Transverse colon (tissue), 4 donors: Measurements from ENCODE around the gene CCDC178. TPM values are rescaled to one million over a fixed set of nuclear protein-coding genes. Genes with fewer than 3 reads are reported as not detected.

ENCODE experiments used
- DNase-seq: peaks from one replicate; pipeline ENCODE4 v3.0.0-alpha.2; 2019
- H3K27ac ChIP-seq, 4 donors: fragments of 200-600 bp; sonication (generic); 2 replicates each; pipeline ENCODE4 v1.5.1; 2016 to 2018; ENCODE audit warnings: inconsistent platforms in 4 of 4
- H3K27me3 ChIP-seq: fragments of 200-600 bp; sonication (generic); 2 replicates; pipeline ENCODE4 v1.5.1; 2017; ENCODE audit warnings: inconsistent platforms
- H3K36me3 ChIP-seq, 4 donors: fragments of 200-600 bp; sonication (generic); 2 replicates each; pipeline ENCODE4 v1.5.1; 2017 to 2019; ENCODE audit warnings: inconsistent platforms in 4 of 4
- H3K4me1 ChIP-seq, 4 donors: fragments of 200-600 bp; sonication (generic); 2 replicates each; pipeline ENCODE4 v1.5.1; 2017 to 2020; ENCODE audit warnings: inconsistent platforms in 4 of 4
- H3K4me3 ChIP-seq, 4 donors: fragments of 200-600 bp; sonication (generic); 1 replicate in 1 of 4; 2 replicates in 3 of 4; pipeline versions ENCODE4 v1.5.1 to v1.6.1; 2017 to 2019; ENCODE audit warnings: inconsistent platforms in 4 of 4
- H3K9me3 ChIP-seq, 2 donors: fragments of 200-600 bp; sonication (generic); 2 replicates each; pipeline ENCODE4 v1.5.1; 2017 to 2019; ENCODE audit warnings: inconsistent platforms in 2 of 2
- CTCF ChIP-seq, 5 experiments: fragments of 200-600 bp in 3 of 5; fragments of 450-650 bp in 2 of 5; sonication (generic) in 3 of 5; IDR thresholded peaks; 1 replicate in 2 of 5; 2 replicates in 3 of 5; pipeline ENCODE4 v1.5.1; 2016 to 2017; ENCODE audit warnings: antibody characterized with exemption in 5 of 5, inconsistent platforms in 3 of 5, mild to moderate bottlenecking in 2 of 5, moderate library complexity in 1 of 5
- EP300 ChIP-seq: sonication (generic); formaldehyde crosslinking; IDR thresholded peaks from one replicate; pipeline ENCODE4 v1.6.1; 2017; ENCODE audit warnings: antibody characterized with exemption, low read depth
- POLR2A ChIP-seq: fragments of 450-650 bp; IDR thresholded peaks from one replicate; pipeline ENCODE4 v1.6.1; 2016; ENCODE audit warnings: antibody characterized with exemption, mild to moderate bottlenecking, moderate library complexity
- POLR2AphosphoS5 ChIP-seq, 3 donors: sonication (generic); formaldehyde crosslinking; IDR thresholded peaks; one replicate each; pipeline ENCODE4 v1.6.1; 2016; ENCODE audit warnings: antibody characterized with exemption in 3 of 3
- WGBS, 2 donors: methylation state at CpG; one replicate each; pipeline ENCODE4 v1.1.5; 2018; ENCODE audit warnings: low coverage in 1 of 2; 5-methylcytosine and 5-hydroxymethylcytosine counted together
- in situ Hi-C, 4 donors: fragments of 200-750 bp; cut with MboI; loops; one replicate each; pipeline versions ENCODE4 v1.15.0 to v1.15.1; 2017; ENCODE audit warnings: low sequenced_read_pairs in 3 of 4, low pct_ligation_motif_present in 1 of 4, low pct_unique_long_range_greater_than_20kb in 1 of 4
- intact Hi-C: fragments of 100-400 bp; cut with DNase I; formaldehyde crosslinking; loops from one replicate; pipeline ENCODE4 v1.15.1; 2023; ENCODE audit warnings: low total_unique reads
- total RNA-seq, 4 donors: library from RNA; depleted of rRNA; stranded (reverse); fragments of >200 nt; gene quantifications; one replicate each; pipeline ENCODE4 v1.1.0, GENCODE V29; 2016

The CCDC178 gene
- total RNA-seq, 4 donors from 2014 or later, result 131 TPM; not detected in 3

GRCh38 chr18:33270297-33270696 lies 170.2 kb downstream of the CCDC178 start:
- 29 to 36% methylated on average over 1 of the region's 1 CpG for WGBS, 2 donors
- no peak for DNase-seq
- no peaks in the 10 kb centered on the region for H3K27me3 ChIP-seq
- H3K9me3 ChIP-seq, result no peaks in the 10 kb centered on the region
- no peak overlapping the region for H3K27ac ChIP-seq
- in situ Hi-C loops, result no loop called here
- TF ChIP-seq EP300 (no peak), POLR2AphosphoS5 (IDR thresholded peaks at IDR 0.05) (no peak), CTCF (IDR thresholded peaks at IDR 0.05) (no peak)
- intact Hi-C loops, result no loop called here
- no peak overlapping the region for H3K4me3 ChIP-seq
- H3K4me1 ChIP-seq, result no peaks in the 10 kb centered on the region
- H3K36me3 ChIP-seq, result no peaks in the 10 kb centered on the region

DNA sequence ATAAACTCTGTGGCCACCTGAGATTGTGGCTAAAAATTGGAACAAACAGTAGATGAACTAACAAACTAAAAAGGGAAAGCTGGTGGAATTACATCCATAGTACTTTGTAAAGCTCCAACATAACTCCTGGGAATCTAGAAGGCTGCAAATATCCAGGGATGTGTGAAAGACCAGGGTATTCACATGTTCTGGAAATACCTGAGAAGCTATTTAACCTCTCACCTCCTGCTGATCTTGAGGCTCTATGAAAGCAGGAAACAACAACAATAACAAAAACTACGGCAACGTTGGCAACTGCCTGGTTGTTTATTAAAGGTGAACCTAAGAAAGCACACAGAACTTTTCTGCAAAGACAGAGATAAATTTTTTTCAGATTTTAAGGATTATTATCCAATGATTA lies 171.3 kb downstream of the CCDC178 start:
- no peaks in the 10 kb centered on the region for H3K36me3 ChIP-seq
- H3K9me3 ChIP-seq, result no peaks in the 10 kb centered on the region
- 8 to 23% methylated on average over 2 of the region's 2 CpGs for WGBS, 2 donors
- no peak for TF ChIP-seq EP300
- no peak for TF ChIP-seq POLR2A
- no peak for TF ChIP-seq CTCF (IDR thresholded peaks at IDR 0.05)
- TF ChIP-seq POLR2AphosphoS5 (IDR thresholded peaks at IDR 0.05), result no peak
- intact Hi-C loops, result no loop called here
- DNase-seq, result no peak
- no peak overlapping the region for H3K27ac ChIP-seq
- H3K4me3 ChIP-seq, result no peak overlapping the region
- no peaks in the 10 kb centered on the region for H3K4me1 ChIP-seq
- in situ Hi-C loops, result no loop called here
- no peaks in the 10 kb centered on the region for H3K27me3 ChIP-seq

DNA sequence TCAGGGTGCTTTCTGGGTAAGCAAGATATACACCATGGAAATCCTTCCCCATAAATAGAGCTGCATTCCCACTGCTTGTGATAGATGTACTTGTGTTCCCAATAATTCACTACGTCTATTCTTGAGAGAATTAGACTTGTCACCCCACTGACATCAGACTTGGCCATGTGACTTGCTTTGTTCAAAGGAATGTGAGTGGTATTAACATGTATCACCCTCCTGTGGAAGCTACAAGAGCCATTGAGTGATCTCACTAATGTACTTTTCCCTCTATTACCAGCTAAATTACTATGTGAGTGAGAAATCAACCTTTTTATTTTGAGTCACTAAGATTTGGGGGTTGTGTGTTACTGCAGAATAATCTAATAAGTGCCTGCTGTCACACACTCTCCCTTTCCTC lies 176.0 kb downstream of the CCDC178 start:
- Histone ChIP-seq H3K27ac (no peak overlapping the region), H3K27me3 (no peaks in the 10 kb centered on the region), H3K4me1 (no peaks in the 10 kb centered on the region), H3K36me3 (no peaks in the 10 kb centered on the region), H3K4me3 (no peak overlapping the region), H3K9me3 (no peaks in the 10 kb centered on the region)
- 53 to 58% methylated on average over 1 of the region's 1 CpG for WGBS, 2 donors
- in situ Hi-C loops (no loop called here), intact Hi-C loops (no loop called here)
- TF ChIP-seq POLR2AphosphoS5 (IDR thresholded peaks at IDR 0.05) (no peak), EP300 (no peak), CTCF (IDR thresholded peaks at IDR 0.05) (no peak)
- DNase-seq, result no peak

- Histone ChIP-seq H3K9me3 (peaks cover 4 to 9% of the 10 kb centered on the region in 2 donors), H3K27me3 (no peaks in the 10 kb centered on the region), H3K36me3 (no peaks in the 10 kb centered on the region), H3K4me1 (no peaks in the 10 kb centered on the region), H3K4me3 (no peak overlapping the region), H3K27ac (no peak overlapping the region)
- intact Hi-C loops (no loop called here), in situ Hi-C loops (loop anchor here in 1 of 4 donors (25.0 kb wide), 1 partner anchor 498 kb away; no protein-coding TSS in a partner anchor)
- DNase-seq, result no peak
- WGBS, 2 donors, result 51% methylated on average over 1 of the region's 1 CpG; no CpG with 5 or more reads in 1 of the 2 donors
- TF ChIP-seq POLR2A (no peak), EP300 (no peak), POLR2AphosphoS5 (IDR thresholded peaks at IDR 0.05) (no peak), CTCF (IDR thresholded peaks at IDR 0.05) (no peak)
These were observed 201.2 kb downstream of the CCDC178 start for GRCh38 chr18:33239298-33239697.
